C4-2B (cell line): Measurements from ENCODE around the gene SAXO2.
"Not testable (repeated sequence)": the region's sequence is repeated elsewhere in the genome, so short reads cannot be mapped to it uniquely, and the experiment has no call there.

Experiments
- CTCF ChIP-seq: fragments of 450-650 bp; conservative IDR thresholded peaks from 2 replicates; pipeline ENCODE4 v1.5.1; 2017; ENCODE audit warnings: mild to moderate bottlenecking
- ZFX ChIP-seq: fragments of 450-650 bp; IDR thresholded peaks from 2 replicates; pipeline ENCODE4 v1.6.1; 2017

DNA sequence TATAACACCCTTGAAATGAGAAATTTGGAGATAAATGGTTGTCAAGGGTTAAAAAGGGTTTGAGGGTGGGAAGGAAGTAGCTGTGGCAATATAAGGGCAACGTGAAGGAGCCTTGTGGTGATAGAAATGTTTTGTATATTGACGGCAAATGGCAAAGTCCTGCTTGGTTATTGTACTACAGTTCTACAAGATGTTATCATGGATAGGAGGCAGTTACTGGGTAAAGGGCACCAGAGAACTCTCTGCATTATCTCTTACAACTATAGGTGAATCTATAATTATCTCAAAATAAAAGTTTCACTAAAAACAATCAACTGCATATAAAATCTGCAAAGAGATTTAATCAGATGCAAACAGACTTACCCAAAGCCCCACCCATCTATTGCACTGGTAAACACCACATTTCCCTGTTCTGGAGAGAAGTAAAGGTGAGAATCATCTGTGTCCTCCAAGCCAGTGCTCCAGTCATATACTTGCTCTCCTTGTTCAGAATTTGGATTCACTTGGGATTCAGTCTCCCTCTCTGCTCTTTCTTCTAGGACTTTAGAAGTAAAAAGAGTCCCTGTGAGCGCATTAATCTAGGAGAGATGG, 24.6 kb upstream of the SAXO2 start:
- TF ChIP-seq CTCF, ZFX: not testable (repeated sequence)
